ENCODE data around the gene CARF.

DNA sequence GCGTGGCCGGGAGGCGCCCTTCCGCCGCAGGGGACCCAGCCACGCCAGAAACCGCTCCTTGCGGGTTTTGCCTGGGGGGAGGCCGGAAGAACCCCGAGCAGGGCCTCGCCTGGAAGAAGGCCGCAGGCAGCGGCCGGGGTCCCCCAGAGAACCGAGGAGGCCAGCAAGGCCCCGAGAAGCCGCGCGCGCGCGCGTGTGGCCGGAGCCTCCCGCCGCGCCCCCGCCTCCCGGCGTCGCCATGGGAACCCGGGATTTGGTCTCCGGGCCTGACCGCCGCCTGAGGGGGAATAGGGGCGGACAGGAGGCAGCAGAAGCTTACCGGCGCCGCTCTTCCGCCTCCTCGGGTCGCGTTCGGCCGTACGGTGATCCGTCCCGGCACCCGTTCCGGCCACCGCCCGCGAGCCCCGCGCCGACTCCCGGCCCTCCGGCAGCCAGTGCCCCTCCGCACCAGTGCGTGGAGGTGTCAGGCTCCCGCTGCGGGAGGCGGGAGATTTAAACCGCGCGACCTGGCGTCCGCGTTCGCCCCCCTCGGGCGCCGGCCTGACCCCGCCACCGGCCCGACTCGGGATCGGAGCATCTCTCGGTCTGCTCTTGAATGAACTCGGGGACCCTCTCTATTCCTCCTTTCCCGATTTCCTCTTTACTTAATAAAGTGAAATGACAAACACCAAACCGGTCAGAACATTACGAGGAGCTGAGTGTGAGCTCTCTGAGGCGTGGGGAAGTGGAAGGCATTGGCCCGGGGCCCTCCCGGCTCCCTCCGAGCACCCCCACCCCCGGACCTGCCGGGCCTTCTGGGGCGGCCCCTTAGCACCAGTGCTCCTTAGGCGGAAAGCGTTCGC lies 40.6 kb upstream of the CARF start, which contains the start of gene ICA1L:
- TF ChIP-seq EZH2 (IDR thresholded peaks at IDR 0.05; ENCODE audit: insufficient read depth, low read length) = no peak
- TF ChIP-seq, protein P1, sequence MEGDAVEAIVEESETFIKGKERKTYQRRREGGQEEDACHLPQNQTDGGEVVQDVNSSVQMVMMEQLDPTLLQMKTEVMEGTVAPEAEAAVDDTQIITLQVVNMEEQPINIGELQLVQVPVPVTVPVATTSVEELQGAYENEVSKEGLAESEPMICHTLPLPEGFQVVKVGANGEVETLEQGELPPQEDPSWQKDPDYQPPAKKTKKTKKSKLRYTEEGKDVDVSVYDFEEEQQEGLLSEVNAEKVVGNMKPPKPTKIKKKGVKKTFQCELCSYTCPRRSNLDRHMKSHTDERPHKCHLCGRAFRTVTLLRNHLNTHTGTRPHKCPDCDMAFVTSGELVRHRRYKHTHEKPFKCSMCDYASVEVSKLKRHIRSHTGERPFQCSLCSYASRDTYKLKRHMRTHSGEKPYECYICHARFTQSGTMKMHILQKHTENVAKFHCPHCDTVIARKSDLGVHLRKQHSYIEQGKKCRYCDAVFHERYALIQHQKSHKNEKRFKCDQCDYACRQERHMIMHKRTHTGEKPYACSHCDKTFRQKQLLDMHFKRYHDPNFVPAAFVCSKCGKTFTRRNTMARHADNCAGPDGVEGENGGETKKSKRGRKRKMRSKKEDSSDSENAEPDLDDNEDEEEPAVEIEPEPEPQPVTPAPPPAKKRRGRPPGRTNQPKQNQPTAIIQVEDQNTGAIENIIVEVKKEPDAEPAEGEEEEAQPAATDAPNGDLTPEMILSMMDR (IDR thresholded peaks at IDR 0.05; ENCODE audit: insufficient read depth, low read depth, low read length) = no peak

Data from astrocyte (in vitro differentiated cells and primary cell).